Stimulated activated memory B cell treated with anti-CD40 and anti-IgM and Interleukin-4, amounts not matched to agents 10 μg/mL and 1 μg/mL and 100 μg/mL, for 72 hours (primary cell): Measurements from ENCODE around the gene MT4.
A peak's percentile ranks its signal among the peaks of the same experiment; 100 is the strongest.

ENCODE experiments used
- ATAC-seq: fragments of 150-1000 bp; cut with Tn5 transposase; 2 replicates; pipeline ENCODE4 v1.10.0; 2021
- H3K27ac Mint-ChIP-seq: one replicate; pipeline ENCODE4 v1.8.0; 2022; ENCODE audit warnings: mild to moderate bottlenecking, mixed read lengths
- H3K27me3 Mint-ChIP-seq: one replicate; pipeline ENCODE4 v1.8.0; 2022; ENCODE audit warnings: mixed read lengths
- H3K36me3 Mint-ChIP-seq: one replicate; pipeline ENCODE4 v1.8.0; 2022; ENCODE audit warnings: mixed read lengths
- H3K4me1 Mint-ChIP-seq: one replicate; pipeline ENCODE4 v1.8.0; 2022; ENCODE audit warnings: mixed read lengths
- H3K4me3 Mint-ChIP-seq: one replicate; pipeline ENCODE4 v1.8.0; 2022; ENCODE audit warnings: mild to moderate bottlenecking, moderate library complexity, mixed read lengths
- H3K9me3 Mint-ChIP-seq: one replicate; pipeline ENCODE4 v1.8.0; 2022; ENCODE audit warnings: mixed read lengths

The MT4 gene

GRCh38 chr16:56607109-56607618 is 42.3 kb downstream of the MT4 start:
- no peak for ATAC-seq
- Mint-ChIP-seq H3K4me1 (peaks cover 41% of the 10 kb centered on the region), H3K4me3 (no peak overlapping the region), H3K27me3 (no peaks in the 10 kb centered on the region), H3K9me3 (no peaks in the 10 kb centered on the region), H3K27ac (no peak overlapping the region), H3K36me3 (no peaks in the 10 kb centered on the region)

- Mint-ChIP-seq H3K4me3 (peak overlapping the region; percentile 87), H3K9me3 (no peaks in the 10 kb centered on the region), H3K27me3 (no peaks in the 10 kb centered on the region), H3K27ac (peak overlapping the region; percentile 76), H3K36me3 (no peaks in the 10 kb centered on the region), H3K4me1 (peaks cover 41% of the 10 kb centered on the region)
- no peak for ATAC-seq
Measured at GRCh38 chr16:56607675-56608042, 42.8 kb downstream of the MT4 start.

- Mint-ChIP-seq H3K36me3 (no peaks in the 10 kb centered on the region), H3K4me3 (peak within 1 kb of the TSS; percentile 87), H3K27ac (peak within 1 kb of the TSS; percentile 76), H3K9me3 (no peaks in the 10 kb centered on the region), H3K4me1 (peaks cover 41% of the 10 kb centered on the region), H3K27me3 (no peaks in the 10 kb centered on the region)
- peak; percentile 94 for ATAC-seq
Measured at GRCh38 chr16:56608043-56608875, 43.4 kb downstream of the MT4 start, which contains the start of gene MT2A. TSS of gene MT2A (plus strand) at chr16:56608584. CDS start at chr16:56608656, 72 bp downstream.

GRCh38 chr16:56608876-56609462 is 44.1 kb downstream of the MT4 start:
- peak overlapping the region; percentile 87 for H3K4me3 Mint-ChIP-seq
- H3K36me3 Mint-ChIP-seq, result no peaks in the 10 kb centered on the region
- no peaks in the 10 kb centered on the region for H3K27me3 Mint-ChIP-seq
- ATAC-seq, result no peak
- H3K9me3 Mint-ChIP-seq, result no peaks in the 10 kb centered on the region
- H3K4me1 Mint-ChIP-seq, result peaks cover 41% of the 10 kb centered on the region
- peak overlapping the region; percentile 76 for H3K27ac Mint-ChIP-seq

- peak; percentile 79 for ATAC-seq
- H3K27me3 Mint-ChIP-seq, result no peaks in the 10 kb centered on the region
- H3K36me3 Mint-ChIP-seq, result no peaks in the 10 kb centered on the region
- H3K4me3 Mint-ChIP-seq, result peak overlapping the region; percentile 87
- peak overlapping the region; percentile 76 for H3K27ac Mint-ChIP-seq
- no peaks in the 10 kb centered on the region for H3K9me3 Mint-ChIP-seq
- peaks cover 41% of the 10 kb centered on the region for H3K4me1 Mint-ChIP-seq
Measured at GRCh38 chr16:56609463-56609921, 44.6 kb downstream of the MT4 start.

GRCh38 chr16:56610017-56610608 is 45.2 kb downstream of the MT4 start:
- Mint-ChIP-seq H3K9me3 (no peaks in the 10 kb centered on the region), H3K36me3 (no peaks in the 10 kb centered on the region), H3K4me3 (peak overlapping the region; percentile 87), H3K4me1 (peaks cover 41% of the 10 kb centered on the region), H3K27ac (peak overlapping the region; percentile 76), H3K27me3 (no peaks in the 10 kb centered on the region)
- peak; percentile 71 for ATAC-seq

- H3K36me3 Mint-ChIP-seq, result no peaks in the 10 kb centered on the region
- no peaks in the 10 kb centered on the region for H3K9me3 Mint-ChIP-seq
- H3K27me3 Mint-ChIP-seq, result no peaks in the 10 kb centered on the region
- ATAC-seq, result no peak
- peaks cover 41% of the 10 kb centered on the region for H3K4me1 Mint-ChIP-seq
- peak overlapping the region; percentile 76 for H3K27ac Mint-ChIP-seq
- H3K4me3 Mint-ChIP-seq, result peak overlapping the region; percentile 87
Measured at GRCh38 chr16:56610609-56611111, 45.8 kb downstream of the MT4 start.

- Mint-ChIP-seq H3K27me3 (peaks cover under 1% of the 10 kb centered on the region), H3K4me1 (peaks cover 41% of the 10 kb centered on the region), H3K9me3 (no peaks in the 10 kb centered on the region), H3K4me3 (peak overlapping the region; percentile 16), H3K36me3 (no peaks in the 10 kb centered on the region), H3K27ac (peak overlapping the region; percentile 76)
- ATAC-seq, result no peak
Measured at GRCh38 chr16:56611281-56611833, 46.5 kb downstream of the MT4 start.

- no peak overlapping the region for H3K27ac Mint-ChIP-seq
- peaks cover 38% of the 10 kb centered on the region for H3K4me1 Mint-ChIP-seq
Measured at GRCh38 chr16:56613706-56614105, 48.8 kb downstream of the MT4 start.

GRCh38 chr16:56614549-56614991 is 49.7 kb downstream of the MT4 start:
- H3K27ac Mint-ChIP-seq, result no peak overlapping the region
- H3K4me1 Mint-ChIP-seq, result peaks cover 30% of the 10 kb centered on the region
- peaks cover 33% of the 10 kb centered on the region for H3K27me3 Mint-ChIP-seq
- H3K9me3 Mint-ChIP-seq, result no peaks in the 10 kb centered on the region
- no peak overlapping the region for H3K4me3 Mint-ChIP-seq
- H3K36me3 Mint-ChIP-seq, result no peaks in the 10 kb centered on the region
- ATAC-seq, result no peak

More at GRCh38 chr16:56613706-56614105, 48.8 kb downstream of the MT4 start:
- Mint-ChIP-seq H3K9me3 (no peaks in the 10 kb centered on the region), H3K4me3 (no peak overlapping the region), H3K27me3 (peaks cover 24% of the 10 kb centered on the region), H3K36me3 (no peaks in the 10 kb centered on the region)
- no peak for ATAC-seq

GRCh38 chr16:56615353-56615752 is 50.5 kb downstream of the MT4 start:
- no peaks in the 10 kb centered on the region for H3K9me3 Mint-ChIP-seq
- ATAC-seq, result no peak
- H3K4me3 Mint-ChIP-seq, result no peak overlapping the region
- H3K4me1 Mint-ChIP-seq, result peaks cover 23% of the 10 kb centered on the region
- no peaks in the 10 kb centered on the region for H3K36me3 Mint-ChIP-seq
- H3K27ac Mint-ChIP-seq, result no peak overlapping the region
- H3K27me3 Mint-ChIP-seq, result peaks cover 34% of the 10 kb centered on the region

- peak overlapping the region; percentile 44 for H3K4me3 Mint-ChIP-seq
- peaks cover 34% of the 10 kb centered on the region for H3K27me3 Mint-ChIP-seq
- H3K36me3 Mint-ChIP-seq, result no peaks in the 10 kb centered on the region
- H3K27ac Mint-ChIP-seq, result no peak overlapping the region
- H3K9me3 Mint-ChIP-seq, result no peaks in the 10 kb centered on the region
- ATAC-seq, result no peak
- H3K4me1 Mint-ChIP-seq, result peaks cover 10% of the 10 kb centered on the region
Measured at GRCh38 chr16:56616608-56617211, 51.8 kb downstream of the MT4 start.

GRCh38 chr16:56617212-56618085 is 52.6 kb downstream of the MT4 start:
- Mint-ChIP-seq H3K36me3 (no peaks in the 10 kb centered on the region), H3K27ac (no peak overlapping the region), H3K4me1 (peaks cover 10% of the 10 kb centered on the region), H3K27me3 (peaks cover 34% of the 10 kb centered on the region), H3K9me3 (no peaks in the 10 kb centered on the region), H3K4me3 (peak overlapping the region; percentile 51)
- ATAC-seq, result peak; percentile 50

- Mint-ChIP-seq H3K9me3 (no peaks in the 10 kb centered on the region), H3K27ac (no peak overlapping the region), H3K4me3 (no peak overlapping the region), H3K27me3 (peaks cover 34% of the 10 kb centered on the region), H3K4me1 (peaks cover 10% of the 10 kb centered on the region), H3K36me3 (no peaks in the 10 kb centered on the region)
- ATAC-seq, result no peak
Measured at GRCh38 chr16:56618138-56618537, 53.3 kb downstream of the MT4 start.
